Anterior cingulate cortex (tissue), 58 donors: Measurements from ENCODE around the gene SLIT3.
"Not testable (repeated sequence)": the region's sequence is repeated elsewhere in the genome, so short reads cannot be mapped to it uniquely, and the experiment has no call there.

ENCODE experiments used
- DNase-seq, 58 donors: peaks; one replicate each; lab custom pipeline; 2025; lab: John Stamatoyannopoulos, UW

The SLIT3 gene

GRCh38 chr5:169223595-169223953, 77.4 kb downstream of the SLIT3 start:
- peak in 1 of 58 donors; percentile 14 for DNase-seq

- peak in 2 of 58 donors; percentile 15 to 18 for DNase-seq
These were observed 77.9 kb downstream of the SLIT3 start for GRCh38 chr5:169222934-169223594.

- DNase-seq, result peak in 12 of 58 donors; percentile 5 to 70 (median 17)
These were observed 79.4 kb downstream of the SLIT3 start for GRCh38 chr5:169221519-169221918.

- no peak for DNase-seq
These were observed 81.0 kb downstream of the SLIT3 start for GRCh38 chr5:169219961-169220360.

GRCh38 chr5:169219351-169219750, 81.6 kb downstream of the SLIT3 start:
- no peak for DNase-seq

- DNase-seq, result no peak
These were observed 82.1 kb downstream of the SLIT3 start for GRCh38 chr5:169218861-169219260.

GRCh38 chr5:169218176-169218575, 82.8 kb downstream of the SLIT3 start:
- no peak for DNase-seq

- no peak for DNase-seq
These were observed 84.1 kb downstream of the SLIT3 start for GRCh38 chr5:169216866-169217265.

GRCh38 chr5:169213479-169213878, 87.5 kb downstream of the SLIT3 start:
- DNase-seq, result no peak

- not testable (repeated sequence) for DNase-seq
These were observed 89.2 kb downstream of the SLIT3 start for GRCh38 chr5:169211761-169212160.

- no peak for DNase-seq
These were observed 96.0 kb downstream of the SLIT3 start for GRCh38 chr5:169204788-169205400.

- DNase-seq, result no peak
These were observed 98.0 kb downstream of the SLIT3 start for GRCh38 chr5:169202969-169203368.

- no peak for DNase-seq
These were observed 99.3 kb downstream of the SLIT3 start for GRCh38 chr5:169201597-169201996.

- no peak for DNase-seq
These were observed 100.7 kb downstream of the SLIT3 start for GRCh38 chr5:169200125-169200778.

GRCh38 chr5:169197343-169197742, 103.6 kb downstream of the SLIT3 start:
- DNase-seq, result peak in 1 of 58 donors; percentile 11

- no peak for DNase-seq
These were observed 104.9 kb downstream of the SLIT3 start for GRCh38 chr5:169196059-169196458.

- DNase-seq, result no peak
These were observed 105.3 kb downstream of the SLIT3 start for GRCh38 chr5:169195601-169196000.

GRCh38 chr5:169192536-169192935, 108.4 kb downstream of the SLIT3 start:
- no peak for DNase-seq

GRCh38 chr5:169190849-169191248, 110.1 kb downstream of the SLIT3 start:
- no peak for DNase-seq

- no peak for DNase-seq
These were observed 115.3 kb downstream of the SLIT3 start for GRCh38 chr5:169185626-169186025.

- DNase-seq, result no peak
These were observed 117.4 kb downstream of the SLIT3 start for GRCh38 chr5:169183576-169183975.

GRCh38 chr5:169182797-169183196, 118.1 kb downstream of the SLIT3 start:
- no peak for DNase-seq
